ENCODE measurements around the gene GDF3. TPM values are rescaled to one million over a fixed set of nuclear protein-coding genes. Genes with fewer than 3 reads are reported as not detected.

The GDF3 gene
- total RNA-seq, 1 experiment from 2014 or later, result not detected

DNA sequence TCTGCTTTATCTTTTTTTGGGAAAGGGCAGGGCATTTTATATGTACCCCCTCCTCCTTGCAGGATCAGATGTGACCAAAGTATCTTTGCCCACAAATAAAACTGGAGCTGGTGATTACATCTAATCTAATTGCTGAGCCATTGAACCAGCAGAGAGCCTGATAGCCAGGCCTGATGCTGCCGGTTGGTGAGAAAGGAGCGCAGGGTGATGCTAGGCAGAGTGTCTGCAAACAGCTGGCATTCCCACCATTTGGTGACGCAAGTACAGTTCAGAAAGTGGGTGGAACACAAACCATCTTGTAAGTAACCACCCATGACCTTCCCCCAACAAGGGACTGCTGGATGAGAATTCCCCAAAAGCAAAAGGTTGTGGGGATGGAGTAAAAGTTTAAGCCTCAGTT lies 28.4 kb upstream of the GDF3 start:
- no TSS peak for BruUV-seq (replicated peaks)
- no peaks in the 10 kb centered on the region for H3K9me2 ChIP-seq (ENCODE audit: insufficient read depth)
- ChIA-PET RAD21 (ENCODE audit: low non-redundant PET in 1 of 2, low total read pairs in 2 of 2, uncharacterized antibody in 2 of 2, unreplicated experiment in 2 of 2) (no interaction called here), POLR2A (no interaction called here), CTCF (no interaction called here)
- H3K9me3 ChIP-seq (ENCODE audit: control insufficient read depth in 1 of 2, insufficient read depth in 1 of 2, low read depth in 1 of 2, low read length in 2 of 2), result no peaks in the 10 kb centered on the region
- H3K36me3 ChIP-seq (ENCODE audit: control insufficient read depth in 1 of 2, insufficient read depth in 2 of 2, low read length in 2 of 2), result no peaks in the 10 kb centered on the region
- H3K4me3 ChIP-seq (replicated peaks in 1 of 2; ENCODE audit: low read depth in 1 of 2, low read length in 2 of 2), result no peak overlapping the region
- no peaks in the 10 kb centered on the region for H3K79me2 ChIP-seq (ENCODE audit: insufficient read depth, low read length)
- no peaks in the 10 kb centered on the region for H3K4me1 ChIP-seq (ENCODE audit: control insufficient read depth in 1 of 2, insufficient read depth in 2 of 2, low read length in 2 of 2)
- no peak overlapping the region for H3K4me2 ChIP-seq (ENCODE audit: low read length)
- H3K27me3 ChIP-seq (ENCODE audit: insufficient read depth, low read length), result no peaks in the 10 kb centered on the region
- H3K27ac ChIP-seq (ENCODE audit: low read depth, low read length), result no peak overlapping the region
- intact Hi-C loops (cut with micrococcal nuclease), result no loop called here
- H4K20me1 ChIP-seq (ENCODE audit: insufficient read depth), result no peaks in the 10 kb centered on the region
- no peak for DNase-seq (ENCODE audit: low read depth, low spot score)
- H3K9ac ChIP-seq (ENCODE audit: low read length), result no peak overlapping the region
- TF ChIP-seq YY1 (IDR thresholded peaks at IDR 0.05; ENCODE audit: extremely low read depth, insufficient replicate concordance, low read depth, low read length) (no peak), FOSL1 (IDR thresholded peaks at IDR 0.05; ENCODE audit: low read depth) (no peak), JUND (IDR thresholded peaks at IDR 0.05) (no peak), ZFX (IDR thresholded peaks at IDR 0.05) (no peak), SRF (IDR thresholded peaks at IDR 0.05; ENCODE audit: low read depth) (no peak), CEBPB (IDR thresholded peaks at IDR 0.05; ENCODE audit: low read depth) (no peak), EGR1 (IDR thresholded peaks at IDR 0.05; ENCODE audit: low read depth) (no peak), POLR2A (IDR thresholded peaks at IDR 0.05; ENCODE audit: borderline replicate concordance, extremely low read depth, insufficient read depth, insufficient read length) (no peak), SP1 (IDR thresholded peaks at IDR 0.05; ENCODE audit: low read depth) (no peak)
- TF ChIP-seq, protein P1, sequence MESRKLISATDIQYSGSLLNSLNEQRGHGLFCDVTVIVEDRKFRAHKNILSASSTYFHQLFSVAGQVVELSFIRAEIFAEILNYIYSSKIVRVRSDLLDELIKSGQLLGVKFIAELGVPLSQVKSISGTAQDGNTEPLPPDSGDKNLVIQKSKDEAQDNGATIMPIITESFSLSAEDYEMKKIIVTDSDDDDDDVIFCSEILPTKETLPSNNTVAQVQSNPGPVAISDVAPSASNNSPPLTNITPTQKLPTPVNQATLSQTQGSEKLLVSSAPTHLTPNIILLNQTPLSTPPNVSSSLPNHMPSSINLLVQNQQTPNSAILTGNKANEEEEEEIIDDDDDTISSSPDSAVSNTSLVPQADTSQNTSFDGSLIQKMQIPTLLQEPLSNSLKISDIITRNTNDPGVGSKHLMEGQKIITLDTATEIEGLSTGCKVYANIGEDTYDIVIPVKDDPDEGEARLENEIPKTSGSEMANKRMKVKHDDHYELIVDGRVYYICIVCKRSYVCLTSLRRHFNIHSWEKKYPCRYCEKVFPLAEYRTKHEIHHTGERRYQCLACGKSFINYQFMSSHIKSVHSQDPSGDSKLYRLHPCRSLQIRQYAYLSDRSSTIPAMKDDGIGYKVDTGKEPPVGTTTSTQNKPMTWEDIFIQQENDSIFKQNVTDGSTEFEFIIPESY (IDR thresholded peaks at IDR 0.05; ENCODE audit: extremely low read depth, insufficient replicate concordance, low read length), result no peak
- TF ChIP-seq, protein P2, sequence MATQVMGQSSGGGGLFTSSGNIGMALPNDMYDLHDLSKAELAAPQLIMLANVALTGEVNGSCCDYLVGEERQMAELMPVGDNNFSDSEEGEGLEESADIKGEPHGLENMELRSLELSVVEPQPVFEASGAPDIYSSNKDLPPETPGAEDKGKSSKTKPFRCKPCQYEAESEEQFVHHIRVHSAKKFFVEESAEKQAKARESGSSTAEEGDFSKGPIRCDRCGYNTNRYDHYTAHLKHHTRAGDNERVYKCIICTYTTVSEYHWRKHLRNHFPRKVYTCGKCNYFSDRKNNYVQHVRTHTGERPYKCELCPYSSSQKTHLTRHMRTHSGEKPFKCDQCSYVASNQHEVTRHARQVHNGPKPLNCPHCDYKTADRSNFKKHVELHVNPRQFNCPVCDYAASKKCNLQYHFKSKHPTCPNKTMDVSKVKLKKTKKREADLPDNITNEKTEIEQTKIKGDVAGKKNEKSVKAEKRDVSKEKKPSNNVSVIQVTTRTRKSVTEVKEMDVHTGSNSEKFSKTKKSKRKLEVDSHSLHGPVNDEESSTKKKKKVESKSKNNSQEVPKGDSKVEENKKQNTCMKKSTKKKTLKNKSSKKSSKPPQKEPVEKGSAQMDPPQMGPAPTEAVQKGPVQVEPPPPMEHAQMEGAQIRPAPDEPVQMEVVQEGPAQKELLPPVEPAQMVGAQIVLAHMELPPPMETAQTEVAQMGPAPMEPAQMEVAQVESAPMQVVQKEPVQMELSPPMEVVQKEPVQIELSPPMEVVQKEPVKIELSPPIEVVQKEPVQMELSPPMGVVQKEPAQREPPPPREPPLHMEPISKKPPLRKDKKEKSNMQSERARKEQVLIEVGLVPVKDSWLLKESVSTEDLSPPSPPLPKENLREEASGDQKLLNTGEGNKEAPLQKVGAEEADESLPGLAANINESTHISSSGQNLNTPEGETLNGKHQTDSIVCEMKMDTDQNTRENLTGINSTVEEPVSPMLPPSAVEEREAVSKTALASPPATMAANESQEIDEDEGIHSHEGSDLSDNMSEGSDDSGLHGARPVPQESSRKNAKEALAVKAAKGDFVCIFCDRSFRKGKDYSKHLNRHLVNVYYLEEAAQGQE (IDR thresholded peaks at IDR 0.05; ENCODE audit: low read depth), result no peak
- H2AFZ ChIP-seq (ENCODE audit: low read depth, low read length, poor library complexity, severe bottlenecking), result no peak overlapping the region
- no peak for ATAC-seq
